Activated CD8-positive, alpha-beta memory T cell treated with anti-CD3 and anti-CD28 coated beads for 36 hours (primary cell): ENCODE measurements around the gene NUDT15. TPM values are rescaled to one million over a fixed set of nuclear protein-coding genes. Genes with fewer than 3 reads are reported as not detected.
"Not testable (repeated sequence)": the region's sequence is repeated elsewhere in the genome, so short reads cannot be mapped to it uniquely, and the experiment has no call there.

Experiments used
- CTCF ChIA-PET: fragments of 350-600 bp; sonication (Branson Sonifier 250); formaldehyde crosslinking; loops from one replicate; lab custom pipeline; 2021; ENCODE audit warnings: antibody characterized with exemption; lab: Charles Lee
- POLR2A ChIA-PET: fragments of 350-600 bp; sonication (Branson Sonifier 250); formaldehyde crosslinking; loops from one replicate; lab custom pipeline; 2021; ENCODE audit warnings: antibody characterized with exemption; lab: Charles Lee
- total RNA-seq, 2 experiments: library from RNA; stranded (reverse); gene quantifications; one replicate each; pipeline ENCODE4 v1.2.3, GENCODE V29; 2021

NUDT15 gene
- total RNA-seq, 2 experiments from 2014 or later = 23.7 to 24.5 TPM

GRCh38 chr13:48038761-48039160 lies 1.2 kb downstream of the NUDT15 start:
- CTCF ChIA-PET = interaction anchor here (1.5 to 2.9 kb wide), 2 partner anchors 41 to 56 kb away, joined by 5 to 19 read pairs; partner anchors contain the start of gene MED4
- POLR2A ChIA-PET = interaction anchor here (1.4 kb wide), 1 partner anchor 10 kb away, joined by 3 read pairs; no protein-coding TSS in a partner anchor

GRCh38 chr13:48040049-48040448 lies 2.5 kb downstream of the NUDT15 start:
- CTCF ChIA-PET = interaction anchor here (0.6 kb wide), 1 partner anchor 1472 kb away, joined by 3 read pairs; no protein-coding TSS in a partner anchor
- POLR2A ChIA-PET = no interaction called here

- ChIA-PET POLR2A (no interaction called here), CTCF (no interaction called here)
Observed at GRCh38 chr13:48040896-48041295, 3.4 kb downstream of the NUDT15 start.

- ChIA-PET CTCF (interaction anchor here (1.3 kb wide), 1 partner anchor 12 kb away, joined by 4 read pairs; no protein-coding TSS in a partner anchor), POLR2A (no interaction called here)
Observed at GRCh38 chr13:48042894-48043293, 5.4 kb downstream of the NUDT15 start.

- CTCF ChIA-PET = interaction anchor here (1.3 kb wide), 1 partner anchor 11 kb away, joined by 4 read pairs; no protein-coding TSS in a partner anchor
- POLR2A ChIA-PET = interaction anchor here (0.6 to 1.1 kb wide), 2 partner anchors 51 to 73 kb away, joined by 3 to 5 read pairs; partner anchors contain the start of gene MED4
Observed at GRCh38 chr13:48043789-48044503, 6.4 kb downstream of the NUDT15 start.

- POLR2A ChIA-PET = no interaction called here
Observed at GRCh38 chr13:48050550-48050949, 13.0 kb downstream of the NUDT15 start.

GRCh38 chr13:48054601-48055000 lies 17.1 kb downstream of the NUDT15 start:
- ChIA-PET POLR2A (no interaction called here), CTCF (interaction anchor here (2.1 kb wide), 1 partner anchor 11 kb away, joined by 4 read pairs; no protein-coding TSS in a partner anchor)

More at GRCh38 chr13:48050550-48050949, 13.0 kb downstream of the NUDT15 start:
- CTCF ChIA-PET = no interaction called here

- POLR2A ChIA-PET = no interaction called here
Observed at GRCh38 chr13:48055712-48056111, 18.2 kb downstream of the NUDT15 start.

GRCh38 chr13:48058536-48058935 lies 21.0 kb downstream of the NUDT15 start:
- POLR2A ChIA-PET, CTCF ChIA-PET: not testable (repeated sequence)

More at GRCh38 chr13:48055712-48056111, 18.2 kb downstream of the NUDT15 start:
- CTCF ChIA-PET = interaction anchor here (2.1 kb wide), 1 partner anchor 13 kb away, joined by 4 read pairs; no protein-coding TSS in a partner anchor

GRCh38 chr13:48059951-48060350 lies 22.4 kb downstream of the NUDT15 start:
- CTCF ChIA-PET, POLR2A ChIA-PET: not testable (repeated sequence)

GRCh38 chr13:48066310-48066989 lies 28.9 kb downstream of the NUDT15 start:
- ChIA-PET POLR2A (no interaction called here), CTCF (no interaction called here)

GRCh38 chr13:48068036-48068435 lies 30.5 kb downstream of the NUDT15 start:
- ChIA-PET CTCF (no interaction called here), POLR2A (no interaction called here)

GRCh38 chr13:48068952-48069351 lies 31.4 kb downstream of the NUDT15 start:
- POLR2A ChIA-PET = no interaction called here
- CTCF ChIA-PET = no interaction called here

GRCh38 chr13:48069573-48069972 lies 32.0 kb downstream of the NUDT15 start:
- ChIA-PET CTCF (no interaction called here), POLR2A (no interaction called here)

GRCh38 chr13:48070942-48071341 lies 33.4 kb downstream of the NUDT15 start:
- ChIA-PET CTCF (no interaction called here), POLR2A (no interaction called here)

GRCh38 chr13:48072304-48072703 lies 34.8 kb downstream of the NUDT15 start:
- POLR2A ChIA-PET = no interaction called here
- CTCF ChIA-PET = interaction anchor here (0.7 kb wide), 1 partner anchor 193 kb away, joined by 3 read pairs; no protein-coding TSS in a partner anchor

- CTCF ChIA-PET = interaction anchor here (0.7 to 1.5 kb wide), 2 partner anchors 35 to 193 kb away, joined by 3 to 4 read pairs; no protein-coding TSS in a partner anchor
- POLR2A ChIA-PET = no interaction called here
Observed at GRCh38 chr13:48072787-48073186, 35.3 kb downstream of the NUDT15 start.

- CTCF ChIA-PET = interaction anchor here (1.5 kb wide), 1 partner anchor 36 kb away, joined by 4 read pairs; no protein-coding TSS in a partner anchor
Observed at GRCh38 chr13:48074006-48074405, 36.5 kb downstream of the NUDT15 start.

GRCh38 chr13:48078251-48078656 lies 40.7 kb downstream of the NUDT15 start:
- ChIA-PET POLR2A (interaction anchor here (0.6 kb wide), 1 partner anchor 230 kb away, joined by 3 read pairs; no protein-coding TSS in a partner anchor), CTCF (interaction anchor here (0.9 kb wide), 1 partner anchor 17 kb away, joined by 3 read pairs; the partner anchor contains the start of gene MED4)

More at GRCh38 chr13:48074006-48074405, 36.5 kb downstream of the NUDT15 start:
- POLR2A ChIA-PET = no interaction called here

GRCh38 chr13:48081739-48082138 lies 44.2 kb downstream of the NUDT15 start:
- CTCF ChIA-PET = no interaction called here
- POLR2A ChIA-PET = no interaction called here
